GM23248 (cell line): Measurements from ENCODE around the gene C9orf152.

Experiments
- EZH2 ChIP-seq: fragments of 200-600 bp; sonication (generic); IDR thresholded peaks from 2 replicates; pipeline ENCODE4 v1.6.1; 2018; ENCODE audit warnings: antibody characterized with exemption, mild to moderate bottlenecking; ENCODE audit not compliant: insufficient read depth, poor library complexity, severe bottlenecking
- EZH2phosphoT487 ChIP-seq: fragments of 200-600 bp; sonication (generic); IDR thresholded peaks from 2 replicates; pipeline ENCODE4 v1.6.1; 2018; ENCODE audit warnings: antibody characterized with exemption, moderate library complexity, mild to moderate bottlenecking, low read depth; ENCODE audit not compliant: insufficient read depth

DNA sequence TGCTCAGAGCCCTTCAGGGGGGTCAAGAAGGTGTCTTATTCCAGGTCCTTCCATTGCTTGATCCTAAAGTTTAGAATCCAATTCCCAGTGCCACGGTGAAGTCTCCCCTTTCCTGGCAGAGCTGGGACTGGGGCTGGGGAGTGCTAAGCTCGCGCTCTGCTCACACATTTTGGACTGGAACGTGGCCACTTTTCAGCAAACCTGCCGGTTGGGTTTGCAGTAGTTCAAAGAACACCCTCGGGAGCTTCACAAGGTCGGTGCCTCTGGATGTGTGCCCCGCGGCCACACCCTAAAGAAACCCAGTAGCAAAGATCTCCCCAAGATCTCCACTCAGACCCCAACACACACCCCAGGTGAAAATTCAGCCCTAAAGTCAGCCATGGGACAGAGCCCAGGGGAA, at the start of gene C9orf152:
- TF ChIP-seq EZH2 (no peak), EZH2phosphoT487 (no peak)
